H1 (cell line): ENCODE results near the gene SEMA3E. TPM values are rescaled to one million over a fixed set of nuclear protein-coding genes. Genes with fewer than 3 reads are reported as not detected.

Experiments used
- CTCF ChIA-PET: fragments of 300-600 bp; sonication (Branson Sonifier 250); formaldehyde crosslinking; loops from one replicate; lab custom pipeline; 2021; ENCODE audit not compliant: partially characterized antibody; lab: Charles Lee
- POLR2A ChIA-PET: fragments of 300-600 bp; sonication (Branson Sonifier 250); formaldehyde crosslinking; loops from one replicate; lab custom pipeline; 2021; ENCODE audit warnings: inconsistent platforms; ENCODE audit not compliant: partially characterized antibody; lab: Charles Lee
- DNase-seq, 2 experiments: peaks; one replicate each; pipeline versions ENCODE4 v3.0.0 to v3.0.0-alpha.2; 2010 to 2022; ENCODE audit warnings: low spot score in 2 of 2, low read depth in 1 of 2, mixed read lengths in 1 of 2
- FAIRE-seq: peaks from 2 replicates; lab custom pipeline; 2011; peaks lifted over from hg19 to GRCh38; lab: Jason Lieb, UNC
- H2AFZ ChIP-seq: 2 replicates; pipeline ENCODE4 v1.8.1; 2012; ENCODE audit warnings: low read length, inconsistent platforms
- H2AK5ac ChIP-seq: 2 replicates; pipeline ENCODE4 v1.6.1; 2013; ENCODE audit warnings: low read depth, low read length
- H2BK120ac ChIP-seq: replicated peaks from 2 replicates; pipeline ENCODE3; 2013; ENCODE audit warnings: low read depth, low read length, inconsistent platforms
- H2BK12ac ChIP-seq: 2 replicates; pipeline ENCODE4 v1.6.1; 2013; ENCODE audit warnings: low read depth, low read length
- H2BK15ac ChIP-seq: 2 replicates; pipeline ENCODE4 v1.6.1; 2013; ENCODE audit warnings: low read length
- H2BK20ac ChIP-seq: 2 replicates; pipeline ENCODE4 v1.6.1; 2013; ENCODE audit warnings: low read length
- H2BK5ac ChIP-seq: 2 replicates; pipeline ENCODE4 v1.6.1; 2013; ENCODE audit warnings: low read depth, low read length
- H3K14ac ChIP-seq: 2 replicates; pipeline ENCODE4 v1.6.1; 2013; ENCODE audit warnings: inconsistent platforms; ENCODE audit not compliant: insufficient read length
- H3K18ac ChIP-seq: 2 replicates; pipeline ENCODE4 v1.6.1; 2013; ENCODE audit warnings: low read length; ENCODE audit errors: extremely low read depth
- H3K23ac ChIP-seq: 2 replicates; pipeline ENCODE4 v1.6.1; 2013; ENCODE audit warnings: inconsistent platforms; ENCODE audit not compliant: insufficient read length
- H3K23me2 ChIP-seq: 2 replicates; pipeline ENCODE4 v1.6.1; 2013; ENCODE audit warnings: low read depth, low read length
- H3K27ac ChIP-seq: 2 replicates; pipeline ENCODE4 v1.6.1; 2011; ENCODE audit warnings: low read depth, low read length, inconsistent platforms
- H3K27me3 ChIP-seq, 4 experiments: replicated peaks in 1 of 4; 1 replicate in 1 of 4; 2 replicates in 3 of 4; pipeline versions ENCODE4 v1.6.1 to v1.8.1; 2011 to 2013; ENCODE audit warnings: low read length in 3 of 4, mild to moderate bottlenecking in 3 of 4, inconsistent platforms in 2 of 4, mixed read lengths in 2 of 4, moderate library complexity in 1 of 4; ENCODE audit not compliant: control insufficient read depth in 3 of 4, insufficient read depth in 3 of 4; ENCODE audit errors: extremely low read depth in 1 of 4
- H3K36me3 ChIP-seq, 4 experiments: 2 replicates each; pipeline versions ENCODE4 v1.6.1 to v1.8.1; 2011 to 2013; ENCODE audit warnings: mild to moderate bottlenecking in 4 of 4, low read length in 3 of 4, moderate library complexity in 2 of 4, control low read depth in 1 of 4, inconsistent platforms in 1 of 4; ENCODE audit not compliant: insufficient read depth in 4 of 4, control insufficient read depth in 2 of 4
- H3K4ac ChIP-seq: replicated peaks from 2 replicates; pipeline ENCODE3; 2013; ENCODE audit warnings: low read length, low read depth, mixed read lengths, inconsistent platforms; ENCODE audit not compliant: insufficient read length
- H3K4me1 ChIP-seq, 4 experiments: replicated peaks in 1 of 4; 1 replicate in 1 of 4; 2 replicates in 3 of 4; pipeline versions ENCODE4 v1.6.1 to v1.8.1; 2011 to 2013; ENCODE audit warnings: low read length in 3 of 4, inconsistent platforms in 2 of 4, mixed read lengths in 1 of 4; ENCODE audit not compliant: insufficient read depth in 4 of 4, control insufficient read depth in 3 of 4
- H3K4me2 ChIP-seq, 2 experiments: 2 replicates each; pipeline versions ENCODE4 v1.6.1 to v1.8.1; 2011 to 2013; ENCODE audit warnings: low read depth in 2 of 2, low read length in 2 of 2, control low read depth in 1 of 2, inconsistent platforms in 1 of 2, mild to moderate bottlenecking in 1 of 2; ENCODE audit not compliant: insufficient read depth in 1 of 2
- H3K4me3 ChIP-seq, 4 experiments: fragments of 200-600, 300-600 bp in 1 of 4; sonication (generic), shearing (Covaris generic), sonication (Bioruptor Twin) in 1 of 4; 2 replicates each; pipeline versions ENCODE4 v1.5.1 to v1.8.1; 2011 to 2016; ENCODE audit warnings: low read length in 4 of 4, low read depth in 3 of 4, control low read depth in 2 of 4, inconsistent platforms in 2 of 4, mild to moderate bottlenecking in 2 of 4, mixed read lengths in 1 of 4, moderate library complexity in 1 of 4; ENCODE audit not compliant: insufficient read depth in 2 of 4; ENCODE audit errors: extremely low read depth in 1 of 4
- H3K56ac ChIP-seq: replicated peaks from 2 replicates; pipeline ENCODE3; 2013; ENCODE audit warnings: low read depth, mild to moderate bottlenecking, mixed read lengths, low read length, inconsistent platforms; ENCODE audit not compliant: insufficient read length
- H3K79me1 ChIP-seq: 2 replicates; pipeline ENCODE4 v1.6.1; 2013; ENCODE audit warnings: low read depth, low read length, control low read depth
- H3K79me2 ChIP-seq, 2 experiments: 2 replicates each; pipeline versions ENCODE4 v1.6.1 to v1.8.1; 2012 to 2013; ENCODE audit warnings: low read length in 2 of 2, mild to moderate bottlenecking in 2 of 2, inconsistent platforms in 1 of 2; ENCODE audit not compliant: insufficient read depth in 2 of 2, control insufficient read depth in 1 of 2
- H3K9ac ChIP-seq, 4 experiments: replicated peaks in 1 of 4; 1 replicate in 1 of 4; 2 replicates in 3 of 4; pipeline versions ENCODE4 v1.6.1 to v1.8.1; 2011 to 2013; ENCODE audit warnings: low read depth in 3 of 4, low read length in 3 of 4, control low read depth in 2 of 4, mild to moderate bottlenecking in 2 of 4, moderate library complexity in 2 of 4, inconsistent platforms in 1 of 4; ENCODE audit errors: extremely low read depth in 1 of 4
- H3K9me3 ChIP-seq, 2 experiments: 2 replicates each; pipeline versions ENCODE4 v1.6.1 to v1.8.1; 2012 to 2013; ENCODE audit warnings: mild to moderate bottlenecking in 2 of 2, moderate library complexity in 2 of 2, control low read depth in 1 of 2, inconsistent platforms in 1 of 2, low read depth in 1 of 2, low read length in 1 of 2, mixed read lengths in 1 of 2; ENCODE audit not compliant: insufficient read depth in 2 of 2
- H4K20me1 ChIP-seq, 2 experiments: replicated peaks in 1 of 2; 2 replicates each; pipeline versions ENCODE3 to v1.8.1; 2011 to 2013; ENCODE audit warnings: inconsistent platforms in 2 of 2, low read length in 2 of 2, mild to moderate bottlenecking in 1 of 2; ENCODE audit not compliant: insufficient read depth in 2 of 2, control insufficient read depth in 1 of 2
- H4K5ac ChIP-seq: 2 replicates; pipeline ENCODE4 v1.6.1; 2013; ENCODE audit warnings: low read length, low read depth, mixed read lengths, inconsistent platforms; ENCODE audit not compliant: insufficient read length
- H4K8ac ChIP-seq: 2 replicates; pipeline ENCODE4 v1.8.0; 2013; ENCODE audit warnings: mild to moderate bottlenecking, moderate library complexity, low read length, inconsistent platforms; ENCODE audit not compliant: insufficient read depth; ENCODE audit errors: extremely low read depth
- H4K91ac ChIP-seq: replicated peaks from 2 replicates; pipeline ENCODE3; 2013; ENCODE audit warnings: low read length, mixed read lengths, inconsistent platforms; ENCODE audit not compliant: insufficient read length
- BACH1 ChIP-seq: IDR thresholded peaks from 2 replicates; pipeline ENCODE4 v1.6.1; 2012; ENCODE audit warnings: low read length, improper control_type of control experiment
- BCL11A ChIP-seq, 2 experiments: IDR thresholded peaks; one replicate each; pipeline ENCODE4 v1.6.1; 2011; ENCODE audit warnings: low read depth in 2 of 2, low read length in 2 of 2, mild to moderate bottlenecking in 2 of 2
- BRCA1 ChIP-seq: IDR thresholded peaks from 2 replicates; pipeline ENCODE4 v1.6.1; 2012; ENCODE audit warnings: low read depth, low read length, improper control_type of control experiment
- CBX5 ChIP-seq: fragments of 300-800, 300-1000 bp; sonication (generic); IDR thresholded peaks from 2 replicates; pipeline ENCODE4 v1.7.1; 2016; ENCODE audit warnings: antibody characterized with exemption, low read length, low read depth
- CREB1 ChIP-seq: IDR thresholded peaks from 2 replicates; pipeline ENCODE4 v1.6.1; 2012; ENCODE audit warnings: inconsistent platforms
- EGR1 ChIP-seq: IDR thresholded peaks from 2 replicates; pipeline ENCODE4 v1.6.1; 2011; ENCODE audit warnings: low read depth, low read length, borderline replicate concordance
- GTF2F1 ChIP-seq: IDR thresholded peaks from 2 replicates; pipeline ENCODE4 v1.6.1; 2012; ENCODE audit warnings: low read depth, low read length, improper control_type of control experiment, borderline replicate concordance
- HDAC2 ChIP-seq, 2 experiments: fragments of 300-600 bp in 1 of 2; sonication (generic) in 1 of 2; IDR thresholded peaks; 2 replicates each; pipeline ENCODE4 v1.6.1; 2011 to 2012; ENCODE audit warnings: low read depth in 2 of 2, low read length in 2 of 2, mild to moderate bottlenecking in 2 of 2, moderate library complexity in 2 of 2, borderline replicate concordance in 1 of 2, inconsistent platforms in 1 of 2
- NANOG ChIP-seq: IDR thresholded peaks from 2 replicates; pipeline ENCODE4 v1.6.1; 2011; ENCODE audit warnings: low read length, low read depth, mild to moderate bottlenecking, inconsistent platforms; ENCODE audit not compliant: insufficient read depth, poor library complexity, severe bottlenecking
- NRF1 ChIP-seq: IDR thresholded peaks from 2 replicates; pipeline ENCODE4 v1.6.1; 2011; ENCODE audit warnings: mild to moderate bottlenecking, low read depth, low read length, improper control_type of control experiment
- POU5F1 ChIP-seq: IDR thresholded peaks from 2 replicates; pipeline ENCODE4 v1.6.1; 2011; ENCODE audit warnings: low read depth, mild to moderate bottlenecking, low read length, moderate library complexity
- RBBP5 ChIP-seq: IDR thresholded peaks from 2 replicates; pipeline ENCODE4 v1.7.1; 2012; ENCODE audit warnings: low read depth, mild to moderate bottlenecking, inconsistent platforms, low read length, moderate library complexity, borderline replicate concordance
- SIRT6 ChIP-seq: IDR thresholded peaks from one replicate; pipeline ENCODE4 v1.7.1; 2012; ENCODE audit warnings: low read length, inconsistent platforms
- SP1 ChIP-seq: IDR thresholded peaks from 2 replicates; pipeline ENCODE4 v1.6.1; 2011; ENCODE audit warnings: low read depth, low read length
- YY1 ChIP-seq: IDR thresholded peaks from 2 replicates; pipeline ENCODE4 v1.6.1; 2011; ENCODE audit warnings: low read depth, mild to moderate bottlenecking, low read length
- ZNF274 ChIP-seq: IDR thresholded peaks from 2 replicates; pipeline ENCODE4 v1.7.0; 2012; ENCODE audit warnings: low read length, borderline replicate concordance; ENCODE audit errors: extremely low read depth
- WGBS, 2 experiments: shearing (Covaris generic) in 1 of 2; methylation state at CpG; one replicate each; pipeline versions ENCODE4 v1.1.6 to v1.1.7; 2013 to 2015; ENCODE audit warnings: low lambda C conversion rate in 2 of 2, mixed read lengths in 2 of 2, inconsistent platforms in 1 of 2, low coverage in 1 of 2, missing lambda C conversion rate in 1 of 2; ENCODE audit not compliant: insufficient replicate concordance in 2 of 2, insufficient coverage in 1 of 2, insufficient read length in 1 of 2; ENCODE audit errors: extremely low coverage in 1 of 2, missing lambda C conversion rate in 1 of 2; 5-methylcytosine and 5-hydroxymethylcytosine counted together
- polyA plus RNA-seq, 7 experiments: library from polyadenylated mRNA; depleted of rRNA in 3 of 7; stranded (reverse) in 5 of 7; unstranded in 2 of 7; fragments of >200 nt in 5 of 7; fragments of 200-250 nt in 2 of 7; gene quantifications; 1 replicate in 5 of 7; 2 replicates in 1 of 7; 4 replicates in 1 of 7; pipeline versions ENCODE4 v1.2.1 to v1.2.3, GENCODE V29; 2011 to 2013; ENCODE audit warnings: missing spikeins in 2 of 7, mixed read lengths in 2 of 7
- total RNA-seq: library from RNA; stranded (reverse); fragmentation: NEBNext Ultra II Directional; extraction: Animal tissue kit (Norgen Biotek cat#: 25700); gene quantifications from 2 replicates; pipeline ENCODE4 v1.2.1, GENCODE V29; 2021

SEMA3E gene
- total and polyA plus RNA-seq, 2 of the 8 experiments (the other 6 are each of a cell fraction or from before 2014, with no cell fraction given) = 0.93 to 0.94 TPM

GRCh38 chr7:83546586-83546985, 102.4 kb downstream of the SEMA3E start:
- no peak overlapping the region for H3K27ac ChIP-seq
- no peaks in the 10 kb centered on the region for H3K36me3 ChIP-seq
- no peaks in the 10 kb centered on the region for H4K20me1 ChIP-seq
- no peak overlapping the region for H2BK15ac ChIP-seq
- no peak overlapping the region for H2BK120ac ChIP-seq
- H3K18ac ChIP-seq = no peak overlapping the region
- H4K91ac ChIP-seq = no peak overlapping the region
- ChIA-PET CTCF (no interaction called here), POLR2A (no interaction called here)
- no peaks in the 10 kb centered on the region for H3K23me2 ChIP-seq
- 94% methylated on average over 2 of the region's 2 CpGs; no CpG with 5 or more reads in 1 of the 2 experiments for WGBS, 2 experiments
- H3K79me1 ChIP-seq = no peaks in the 10 kb centered on the region
- H3K14ac ChIP-seq = no peak overlapping the region
- H4K8ac ChIP-seq = no peak overlapping the region
- no peak overlapping the region for H3K4me3 ChIP-seq
- H2BK5ac ChIP-seq = no peak overlapping the region
- TF ChIP-seq ZNF274 = no peak
- no peak for TF ChIP-seq SIRT6
- TF ChIP-seq BCL11A (IDR thresholded peaks at IDR 0.05; ENCODE audit: low read depth in 2 of 2, low read length in 2 of 2) = no peak
- TF ChIP-seq RBBP5 = no peak
- TF ChIP-seq EGR1 = no peak
- TF ChIP-seq GTF2F1 = no peak
- no peak for TF ChIP-seq BACH1
- no peak for TF ChIP-seq NANOG
- no peak for TF ChIP-seq CBX5
- no peak for TF ChIP-seq NRF1
- no peak for TF ChIP-seq POU5F1
- TF ChIP-seq YY1 = no peak
- no peak for TF ChIP-seq SP1
- no peak for TF ChIP-seq BRCA1
- TF ChIP-seq HDAC2 (IDR thresholded peaks at IDR 0.05; ENCODE audit: borderline replicate concordance in 1 of 2, low read depth in 2 of 2, low read length in 2 of 2) = no peak
- no peak for TF ChIP-seq CREB1
- no peak overlapping the region for H2BK20ac ChIP-seq
- H3K9me3 ChIP-seq = no peaks in the 10 kb centered on the region
- H3K9ac ChIP-seq = no peak overlapping the region
- H3K4ac ChIP-seq = no peak overlapping the region
- H3K4me2 ChIP-seq = no peak overlapping the region
- no peak overlapping the region for H2BK12ac ChIP-seq
- H3K4me1 ChIP-seq = no peaks in the 10 kb centered on the region
- H3K27me3 ChIP-seq = no peaks in the 10 kb centered on the region
- H4K5ac ChIP-seq = no peak overlapping the region
- no peak overlapping the region for H2AK5ac ChIP-seq
- H3K23ac ChIP-seq = no peak overlapping the region
- FAIRE-seq = peak; percentile 50
- H3K79me2 ChIP-seq = no peaks in the 10 kb centered on the region
- DNase-seq = no peak
- H2AFZ ChIP-seq = no peak overlapping the region
- H3K56ac ChIP-seq = no peak overlapping the region
